ENCODE measurements around the gene UBASH3A. TPM values are rescaled to one million over a fixed set of nuclear protein-coding genes. Genes with fewer than 3 reads are reported as not detected.

The UBASH3A gene
- total and polyA plus RNA-seq, 2 donors (not counting 1 experiment from before 2014, with no cell fraction given), result 0.12 to 0.33 TPM

DNA sequence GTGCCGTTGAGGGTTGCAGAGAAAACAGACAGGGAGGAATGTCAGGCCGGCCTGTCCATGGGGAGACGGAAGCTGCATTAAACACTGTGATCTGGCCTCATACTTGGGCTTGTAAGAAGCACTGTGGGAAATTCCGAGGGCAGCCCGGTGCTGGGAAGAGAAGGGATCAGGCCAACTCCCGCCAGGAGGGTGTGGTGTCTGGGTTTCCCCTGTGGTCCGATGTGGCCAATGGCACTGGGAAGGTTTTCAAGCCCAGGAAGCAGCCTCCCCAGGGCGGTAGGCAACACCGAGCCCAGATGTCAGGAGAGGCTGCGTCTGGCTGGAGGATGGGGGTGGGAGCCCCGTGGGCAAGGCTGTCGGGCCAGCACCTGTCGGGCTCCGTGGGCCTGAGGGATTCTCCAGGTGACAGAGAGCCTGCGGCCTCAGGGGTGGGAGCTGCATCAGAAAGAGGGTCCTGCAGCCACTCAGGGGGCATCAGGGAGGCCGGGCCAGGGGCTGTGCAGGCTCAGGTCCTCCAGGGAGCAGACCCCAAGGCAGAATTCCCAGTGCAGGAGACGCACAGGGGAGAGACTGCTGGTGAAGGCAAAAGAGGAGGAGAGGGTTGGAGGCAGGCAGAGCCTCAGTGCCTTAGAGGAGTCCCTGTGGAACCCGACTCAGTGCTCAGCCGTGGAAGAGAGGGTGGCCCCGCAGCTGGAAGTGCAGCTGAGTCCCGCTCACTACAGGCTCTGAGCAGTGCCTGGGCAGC lies 8.4 kb downstream of the UBASH3A start:
- no peaks in the 10 kb centered on the region for H3K9me3 ChIP-seq (ENCODE audit: control extremely low read depth in 1 of 3, control insufficient read depth in 2 of 3, insufficient read depth in 1 of 3, low read length in 2 of 3)
- no peaks in the 10 kb centered on the region for H3K79me2 ChIP-seq (ENCODE audit: control insufficient read depth, insufficient read depth, low read length)
- peaks cover 6 to 16% of the 10 kb centered on the region in 2 donors for H3K4me1 ChIP-seq (ENCODE audit: control insufficient read depth in 2 of 2, insufficient read depth in 2 of 2, low read length in 2 of 2)
- 88% methylated on average over 21 of the region's 21 CpGs for WGBS (ENCODE audit: insufficient coverage)
- no peak overlapping the region for H3K4me2 ChIP-seq (replicated peaks; ENCODE audit: low read depth, low read length, poor library complexity, severe bottlenecking)
- Mint-ChIP-seq H3K9me3 (ENCODE audit: insufficient read depth) (no peaks in the 10 kb centered on the region), H3K27me3 (peaks cover 3% of the 10 kb centered on the region), H3K27ac (no peak overlapping the region), H3K4me3 (no peak overlapping the region), H3K4me1 (peaks cover 29% of the 10 kb centered on the region)
- H4K20me1 ChIP-seq (ENCODE audit: control insufficient read depth, insufficient read depth, low read length, poor library complexity, severe bottlenecking), result no peaks in the 10 kb centered on the region
- H3K36me3 ChIP-seq (replicated peaks in 1 of 2; ENCODE audit: control extremely low read depth in 1 of 2, control insufficient read depth in 1 of 2, extremely low read depth in 1 of 2, insufficient read depth in 2 of 2, low read length in 1 of 2), result no peaks in the 10 kb centered on the region
- no peaks in the 10 kb centered on the region for H3K27me3 ChIP-seq (replicated peaks in 1 of 4; ENCODE audit: control extremely low read depth in 1 of 4, control insufficient read depth in 3 of 4, insufficient read depth in 4 of 4, low read length in 3 of 4)
- intact Hi-C loops (cut with micrococcal nuclease), result no loop called here
- H3K4me3 ChIP-seq (ENCODE audit: control extremely low read depth in 1 of 5, extremely low read depth in 1 of 5, insufficient read depth in 1 of 5, low read depth in 2 of 5, low read length in 4 of 5), result no peak overlapping the region
- no peak overlapping the region for H3K27ac ChIP-seq (ENCODE audit: low read length in 2 of 2)
- CTCF ChIA-PET, result no interaction called here
- TF ChIP-seq EZH2 (IDR thresholded peaks at IDR 0.05; ENCODE audit: borderline replicate concordance, insufficient read depth, low read depth, low read length, poor library complexity, severe bottlenecking) (no peak), CTCF (IDR thresholded peaks at IDR 0.05) (no peak)
- no peak for DNase-seq
- POLR2A ChIA-PET, result no interaction called here
- H3K9ac ChIP-seq (ENCODE audit: low read length), result no peak overlapping the region
- H2AFZ ChIP-seq (ENCODE audit: insufficient read depth, low read depth, low read length, poor library complexity, severe bottlenecking), result no peak overlapping the region
- ATAC-seq (ENCODE audit: low read depth), result no peak

- Histone ChIP-seq H4K20me1 (ENCODE audit: control insufficient read depth, insufficient read depth, low read length, poor library complexity, severe bottlenecking) (no peaks in the 10 kb centered on the region), H3K4me1 (ENCODE audit: control insufficient read depth in 2 of 2, insufficient read depth in 2 of 2, low read length in 2 of 2) (peaks cover 6 to 16% of the 10 kb centered on the region in 2 donors), H3K4me2 (replicated peaks; ENCODE audit: low read depth, low read length, poor library complexity, severe bottlenecking) (no peak overlapping the region), H2AFZ (ENCODE audit: insufficient read depth, low read depth, low read length, poor library complexity, severe bottlenecking) (no peak overlapping the region), H3K79me2 (ENCODE audit: control insufficient read depth, insufficient read depth, low read length) (no peaks in the 10 kb centered on the region), H3K27me3 (replicated peaks in 1 of 4; ENCODE audit: control extremely low read depth in 1 of 4, control insufficient read depth in 3 of 4, insufficient read depth in 4 of 4, low read length in 3 of 4) (no peaks in the 10 kb centered on the region), H3K9me3 (ENCODE audit: control extremely low read depth in 1 of 3, control insufficient read depth in 2 of 3, insufficient read depth in 1 of 3, low read length in 2 of 3) (no peaks in the 10 kb centered on the region), H3K4me3 (ENCODE audit: control extremely low read depth in 1 of 5, extremely low read depth in 1 of 5, insufficient read depth in 1 of 5, low read depth in 2 of 5, low read length in 4 of 5) (no peak overlapping the region), H3K9ac (ENCODE audit: low read length) (no peak overlapping the region), H3K27ac (ENCODE audit: low read length in 2 of 2) (no peak overlapping the region), H3K36me3 (replicated peaks in 1 of 2; ENCODE audit: control extremely low read depth in 1 of 2, control insufficient read depth in 1 of 2, extremely low read depth in 1 of 2, insufficient read depth in 2 of 2, low read length in 1 of 2) (no peaks in the 10 kb centered on the region)
- Mint-ChIP-seq H3K4me1 (peaks cover 32% of the 10 kb centered on the region), H3K27ac (no peak overlapping the region), H3K27me3 (peaks cover 5% of the 10 kb centered on the region), H3K9me3 (ENCODE audit: insufficient read depth) (no peaks in the 10 kb centered on the region), H3K4me3 (no peak overlapping the region)
- no peak for ATAC-seq (ENCODE audit: low read depth)
- ChIA-PET POLR2A (no interaction called here), CTCF (no interaction called here)
- TF ChIP-seq EZH2 (IDR thresholded peaks at IDR 0.05; ENCODE audit: borderline replicate concordance, insufficient read depth, low read depth, low read length, poor library complexity, severe bottlenecking) (no peak), CTCF (IDR thresholded peaks at IDR 0.05) (no peak)
- intact Hi-C loops (cut with micrococcal nuclease), result no loop called here
- 60% methylated on average over 1 of the region's 5 CpGs for WGBS (ENCODE audit: insufficient coverage)
- DNase-seq, result peak; percentile 41
These were observed 8.9 kb downstream of the UBASH3A start for GRCh38 chr21:42412636-42412933.

Measured in B cell (primary cell).